Heart left ventricle (tissue), 16 donors: Measurements from ENCODE around the gene OMP. TPM values are rescaled to one million over a fixed set of nuclear protein-coding genes. Genes with fewer than 3 reads are reported as not detected.

Experiments used
- ATAC-seq, 4 donors: fragments of 200-7000 bp; cut with Tn5 transposase; one replicate each; pipeline ENCODE4 v1.9.1; 2020 to 2022; ENCODE audit warnings: moderate library complexity in 4 of 4, mild to moderate bottlenecking in 3 of 4, moderate number of reproducible peaks in 1 of 4
- DNase-seq, 5 donors: peaks; one replicate each; pipeline ENCODE4 v3.0.0-alpha.2; 2020
- H3K27ac ChIP-seq, 12 donors: fragments of 200-600 bp; sonication (generic) in 4 of 12; one replicate each; pipeline versions ENCODE4 v1.5.0 to v1.8.0; 2016 to 2022; ENCODE audit warnings: mild to moderate bottlenecking in 2 of 12
- H3K27me3 ChIP-seq, 9 donors: fragments of 200-600 bp; sonication (generic) in 2 of 9; one replicate each; pipeline versions ENCODE4 v1.5.1 to v1.8.0; 2016 to 2022; ENCODE audit warnings: mild to moderate bottlenecking in 3 of 9
- H3K36me3 ChIP-seq, 9 donors: fragments of 200-600 bp; sonication (generic) in 2 of 9; one replicate each; pipeline versions ENCODE4 v1.5.0 to v1.8.0; 2018 to 2022; ENCODE audit warnings: mild to moderate bottlenecking in 2 of 9
- H3K4me1 ChIP-seq, 12 donors: fragments of 200-600 bp; sonication (generic) in 4 of 12; one replicate each; pipeline versions ENCODE4 v1.5.0 to v1.8.0; 2016 to 2022; ENCODE audit warnings: mild to moderate bottlenecking in 3 of 12
- H3K4me3 ChIP-seq, 12 donors: fragments of 200-600 bp; sonication (generic) in 4 of 12; one replicate each; pipeline versions ENCODE4 v1.5.0 to v1.8.0; 2017 to 2022; ENCODE audit warnings: mild to moderate bottlenecking in 9 of 12, moderate library complexity in 4 of 12
- H3K9me3 ChIP-seq, 12 donors: fragments of 200-600 bp; sonication (generic) in 4 of 12; one replicate each; pipeline versions ENCODE4 v1.5.0 to v1.8.0; 2016 to 2022; ENCODE audit warnings: mild to moderate bottlenecking in 1 of 12
- CTCF ChIP-seq, 12 donors: fragments of 200-600 bp; sonication (generic) in 4 of 12; IDR thresholded peaks; one replicate each; pipeline versions ENCODE4 v1.5.0 to v1.8.0; 2018 to 2022; ENCODE audit warnings: antibody characterized with exemption in 12 of 12, mild to moderate bottlenecking in 5 of 12
- POLR2A ChIP-seq, 2 donors: fragments of 450-650 bp; IDR thresholded peaks; one replicate each; pipeline ENCODE4 v1.6.1; 2017; ENCODE audit warnings: antibody characterized with exemption in 2 of 2, mild to moderate bottlenecking in 2 of 2, moderate library complexity in 2 of 2
- WGBS, 4 donors: extraction: QIAGEN DNeasy Blood & Tissue Kit in 2 of 4; methylation state at CpG; one replicate each; pipeline versions ENCODE4 v1.1.5 to v1.1.7; 2013 to 2018; 5-methylcytosine and 5-hydroxymethylcytosine counted together
- intact Hi-C, 10 donors: fragments of 100-400 bp; cut with DNase I; formaldehyde crosslinking; loops; one replicate each; pipeline versions ENCODE4 v1.11.1 to v1.14.2; 2022
- polyA plus RNA-seq, 2 donors: library from polyadenylated mRNA; stranded (reverse); fragments of 200-250 nt; gene quantifications; one replicate each; pipeline ENCODE4 v1.2.3, GENCODE V29; 2013
- total RNA-seq, 9 donors: library from RNA; depleted of rRNA in 2 of 9; stranded (reverse); fragments of >200 nt in 2 of 9; fragmentation: NEBNext Ultra II Directional in 3 of 9; extraction: Animal tissue kit (Norgen Biotek cat#: 25700) in 3 of 9; gene quantifications; one replicate each; pipeline versions ENCODE4 v1.1.0 to v1.2.4, GENCODE V29; 2016 to 2023
- donor health status: ischemic (EF 13 %, LVEDD 7.1; RV severe dilation, severe dysfunction).
- donor health status: healthy with polysubstance abuse.
- donor health status: DM: no; HTN: yes; CAD: no.
- donor health status: DM: no; HTN: no; CAD: no.
- donor health status: ischemic (EF 25% LVEDD 6.9; RV normal size, moderate dysfunction).
- donor health status: ischemic (EF 25% LVEDD 5.7; RV mildly dilated, moderate dysfunction).
- donor health status: healthy.
- donor health status: DM: yes; HTN: yes; CAD: no.
- donor health status: ischemic (EF 35%, LVEDD 5.7; RV mildly dilated, moderate dysfunction).
- donor health status: nonischemic (EF 11% LVEDD 7.7; RV severe dilation, severe dysfunction).
- donor health status: DM: yes; HTN: yes; CAD: no.
- donor health status: PGD.
- donor health status: ischemic (EF 29% LVEDD 5.4; RV normal size, mild dysfunction).
- donor health status: nonischemic (EF 23%, LVEDD 6.1; RV moderate dilation, normal function).

The OMP gene
- total and polyA plus RNA-seq, 11 donors, result not detected

GRCh38 chr11:77130763-77131513, 28.3 kb downstream of the OMP start:
- Histone ChIP-seq H3K36me3 (no peaks in the 10 kb centered on the region), H3K9me3 (no peaks in the 10 kb centered on the region), H3K27me3 (peaks cover 0 to 8% (median 0%) of the 10 kb centered on the region in 9 donors), H3K4me1 (peaks cover 0 to 41% (median 26%) of the 10 kb centered on the region in 12 donors), H3K27ac (peak overlapping the region in 7 of 12 donors; percentile 5 to 57 (median 20)), H3K4me3 (no peak overlapping the region)
- no peak for TF ChIP-seq POLR2A (IDR thresholded peaks at IDR 0.05)
- no peak for TF ChIP-seq CTCF (IDR thresholded peaks at IDR 0.05)
- intact Hi-C loops, result no loop called here
- ATAC-seq, result peak; percentile 41 to 76 (median 58)
- peak; percentile 64 to 86 (median 78) for DNase-seq
- 22 to 44% (median 40%) methylated on average over 6 to 9 of the region's 9 CpGs for WGBS, 4 donors

- Histone ChIP-seq H3K9me3 (no peaks in the 10 kb centered on the region), H3K27ac (peak overlapping the region in 4 of 12 donors; percentile 5 to 57 (median 16)), H3K4me1 (peaks cover 0 to 41% (median 26%) of the 10 kb centered on the region in 12 donors), H3K4me3 (no peak overlapping the region), H3K36me3 (no peaks in the 10 kb centered on the region), H3K27me3 (peaks cover 0 to 4% (median 0%) of the 10 kb centered on the region in 9 donors)
- TF ChIP-seq CTCF (IDR thresholded peaks at IDR 0.05) (no peak), POLR2A (IDR thresholded peaks at IDR 0.05) (no peak)
- WGBS, 4 donors, result 59 to 86% (median 74%) methylated on average over 6 of the region's 6 CpGs
- intact Hi-C loops, result no loop called here
- DNase-seq, result peak in 1 of 5 donors; percentile 68
- ATAC-seq, result no peak
Measured at GRCh38 chr11:77131560-77131959, 28.9 kb downstream of the OMP start.

- H3K4me3 ChIP-seq, result no peak overlapping the region
- H3K9me3 ChIP-seq, result no peaks in the 10 kb centered on the region
- H3K27ac ChIP-seq, result no peak overlapping the region
- peaks cover 0 to 12% (median 5%) of the 10 kb centered on the region in 9 donors for H3K27me3 ChIP-seq
- TF ChIP-seq CTCF (IDR thresholded peaks at IDR 0.05), result no peak
- TF ChIP-seq POLR2A (IDR thresholded peaks at IDR 0.05), result no peak
- H3K36me3 ChIP-seq, result no peaks in the 10 kb centered on the region
- DNase-seq (no peak), ATAC-seq (no peak)
- intact Hi-C loops, result no loop called here
- H3K4me1 ChIP-seq, result peaks cover 0 to 50% (median 27%) of the 10 kb centered on the region in 12 donors
- WGBS, 4 donors, result 20 to 56% (median 27%) methylated on average over 1 to 2 of the region's 2 CpGs
Measured at GRCh38 chr11:77135069-77135468, 32.4 kb downstream of the OMP start.

- Histone ChIP-seq H3K36me3 (no peaks in the 10 kb centered on the region), H3K9me3 (no peaks in the 10 kb centered on the region), H3K27me3 (peaks cover 0 to 12% (median 5%) of the 10 kb centered on the region in 9 donors), H3K4me1 (peaks cover 0 to 48% (median 26%) of the 10 kb centered on the region in 12 donors), H3K27ac (no peak overlapping the region), H3K4me3 (no peak overlapping the region)
- 87 to 91% (median 90%) methylated on average over 8 of the region's 8 CpGs for WGBS, 4 donors
- ATAC-seq (no peak), DNase-seq (peak in 1 of 5 donors; percentile 10)
- intact Hi-C loops, result no loop called here
- no peak for TF ChIP-seq POLR2A (IDR thresholded peaks at IDR 0.05)
- no peak for TF ChIP-seq CTCF (IDR thresholded peaks at IDR 0.05)
Measured at GRCh38 chr11:77136074-77136473, 33.4 kb downstream of the OMP start.
